GM19351 (cell line): ENCODE data around the gene CALCOCO2.

Source experiments
- ATAC-seq: cut with Tn5 transposase; IDR thresholded peaks from one replicate; pipeline ENCODE4 v1.9.1; 2021; ENCODE audit warnings: mild to moderate bottlenecking, moderate library complexity; ENCODE audit not compliant: unreplicated experiment

CALCOCO2 gene

DNA sequence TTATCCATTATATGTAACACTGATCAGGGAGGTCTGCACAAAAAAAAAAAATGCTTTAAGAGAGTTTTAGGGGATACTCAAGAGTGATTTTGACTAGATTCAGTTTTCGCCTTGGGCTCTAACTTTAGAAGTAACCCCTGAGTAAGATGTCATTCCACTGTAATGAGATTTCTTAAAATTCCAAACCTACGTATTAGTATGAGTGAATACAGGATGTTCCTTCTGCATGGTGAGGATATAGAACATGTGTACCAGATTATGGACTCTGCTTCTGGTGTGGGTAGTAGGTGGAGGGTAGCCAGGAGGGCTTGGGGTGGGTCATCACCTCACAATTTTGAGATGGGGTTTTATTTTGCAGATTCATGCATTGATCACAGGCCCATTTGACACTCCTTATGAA, 81.6 kb downstream of the CALCOCO2 start:
- no peak for ATAC-seq
